ENCODE results near the gene CYSTM1.

The CYSTM1 gene

GRCh38 chr5:140178086-140178410 lies 3.1 kb downstream of the CYSTM1 start:
- H3K4me1 Mint-ChIP-seq = peaks cover 12% of the 10 kb centered on the region
- no peak overlapping the region for H3K4me3 Mint-ChIP-seq
- H3K36me3 Mint-ChIP-seq = peaks cover 4% of the 10 kb centered on the region
- no peak for ATAC-seq (ENCODE audit: low read depth)
- H3K9me3 Mint-ChIP-seq = no peaks in the 10 kb centered on the region
- H3K27ac Mint-ChIP-seq = no peak overlapping the region
- DNase-seq (ENCODE audit: low spot score in 2 of 2) = no peak
- no peaks in the 10 kb centered on the region for H3K27me3 Mint-ChIP-seq

GRCh38 chr5:140178482-140179116 lies 3.6 kb downstream of the CYSTM1 start:
- Mint-ChIP-seq H3K4me3 (no peak overlapping the region), H3K27me3 (no peaks in the 10 kb centered on the region), H3K27ac (no peak overlapping the region), H3K36me3 (peaks cover 1% of the 10 kb centered on the region), H3K4me1 (peaks cover 12% of the 10 kb centered on the region), H3K9me3 (no peaks in the 10 kb centered on the region)
- DNase-seq (ENCODE audit: low spot score in 2 of 2) = no peak
- ATAC-seq (ENCODE audit: low read depth) = no peak

- H3K4me3 Mint-ChIP-seq = no peak overlapping the region
- no peaks in the 10 kb centered on the region for H3K9me3 Mint-ChIP-seq
- no peaks in the 10 kb centered on the region for H3K27me3 Mint-ChIP-seq
- DNase-seq (ENCODE audit: low spot score in 2 of 2) (no peak), ATAC-seq (ENCODE audit: low read depth) (no peak)
- H3K4me1 Mint-ChIP-seq = peaks cover under 1% of the 10 kb centered on the region
- no peaks in the 10 kb centered on the region for H3K36me3 Mint-ChIP-seq
- no peak overlapping the region for H3K27ac Mint-ChIP-seq
These were observed 6.1 kb downstream of the CYSTM1 start for GRCh38 chr5:140181002-140181483.

- H3K27ac Mint-ChIP-seq = no peak overlapping the region
- no peaks in the 10 kb centered on the region for H3K9me3 Mint-ChIP-seq
- H3K4me1 Mint-ChIP-seq = no peaks in the 10 kb centered on the region
- H3K27me3 Mint-ChIP-seq = no peaks in the 10 kb centered on the region
- H3K36me3 Mint-ChIP-seq = no peaks in the 10 kb centered on the region
- no peak for ATAC-seq (ENCODE audit: low read depth)
- DNase-seq (ENCODE audit: low spot score in 2 of 2) = no peak
- no peak overlapping the region for H3K4me3 Mint-ChIP-seq
These were observed 6.5 kb downstream of the CYSTM1 start for GRCh38 chr5:140181525-140181924.

- no peaks in the 10 kb centered on the region for H3K4me1 Mint-ChIP-seq
- no peak overlapping the region for H3K27ac Mint-ChIP-seq
- H3K36me3 Mint-ChIP-seq = no peaks in the 10 kb centered on the region
- no peak overlapping the region for H3K4me3 Mint-ChIP-seq
- DNase-seq (ENCODE audit: low spot score in 2 of 2) (no peak), ATAC-seq (ENCODE audit: low read depth) (no peak)
- no peaks in the 10 kb centered on the region for H3K27me3 Mint-ChIP-seq
- H3K9me3 Mint-ChIP-seq = no peaks in the 10 kb centered on the region
These were observed 7.2 kb downstream of the CYSTM1 start for GRCh38 chr5:140182075-140182711.

- no peak for ATAC-seq (ENCODE audit: low read depth)
- no peaks in the 10 kb centered on the region for H3K4me1 Mint-ChIP-seq
- DNase-seq (ENCODE audit: low spot score in 2 of 2) = no peak
- H3K4me3 Mint-ChIP-seq = no peak overlapping the region
- no peaks in the 10 kb centered on the region for H3K9me3 Mint-ChIP-seq
- H3K27me3 Mint-ChIP-seq = no peaks in the 10 kb centered on the region
- no peaks in the 10 kb centered on the region for H3K36me3 Mint-ChIP-seq
- H3K27ac Mint-ChIP-seq = no peak overlapping the region
These were observed 7.9 kb downstream of the CYSTM1 start for GRCh38 chr5:140182803-140183367.

- Mint-ChIP-seq H3K27me3 (no peaks in the 10 kb centered on the region), H3K27ac (no peak overlapping the region), H3K4me1 (no peaks in the 10 kb centered on the region), H3K36me3 (peaks cover 4% of the 10 kb centered on the region), H3K9me3 (peaks cover 1% of the 10 kb centered on the region), H3K4me3 (no peak overlapping the region)
- DNase-seq (ENCODE audit: low spot score in 2 of 2) = no peak
- ATAC-seq (ENCODE audit: low read depth) = no peak
These were observed 10.4 kb downstream of the CYSTM1 start for GRCh38 chr5:140185409-140185808.

- Mint-ChIP-seq H3K27ac (no peak overlapping the region), H3K27me3 (no peaks in the 10 kb centered on the region), H3K4me1 (no peaks in the 10 kb centered on the region), H3K9me3 (peaks cover 1% of the 10 kb centered on the region), H3K4me3 (no peak overlapping the region), H3K36me3 (peaks cover 4% of the 10 kb centered on the region)
- ATAC-seq (ENCODE audit: low read depth) = no peak
- DNase-seq (ENCODE audit: low spot score in 2 of 2) = no peak
These were observed 11.3 kb downstream of the CYSTM1 start for GRCh38 chr5:140186267-140186671.

GRCh38 chr5:140189253-140189652 lies 14.3 kb downstream of the CYSTM1 start:
- DNase-seq (ENCODE audit: low spot score in 2 of 2) (no peak), ATAC-seq (ENCODE audit: low read depth) (no peak)
- Mint-ChIP-seq H3K27me3 (no peaks in the 10 kb centered on the region), H3K4me3 (no peak overlapping the region), H3K4me1 (no peaks in the 10 kb centered on the region), H3K9me3 (peaks cover 1% of the 10 kb centered on the region), H3K27ac (no peak overlapping the region), H3K36me3 (peaks cover 4% of the 10 kb centered on the region)

GRCh38 chr5:140189977-140190871 lies 15.2 kb downstream of the CYSTM1 start:
- no peaks in the 10 kb centered on the region for H3K4me1 Mint-ChIP-seq
- H3K27ac Mint-ChIP-seq = no peak overlapping the region
- ATAC-seq (ENCODE audit: low read depth) (no peak), DNase-seq (ENCODE audit: low spot score in 2 of 2) (no peak)
- peaks cover 4% of the 10 kb centered on the region for H3K36me3 Mint-ChIP-seq
- peaks cover 1% of the 10 kb centered on the region for H3K9me3 Mint-ChIP-seq
- no peaks in the 10 kb centered on the region for H3K27me3 Mint-ChIP-seq
- no peak overlapping the region for H3K4me3 Mint-ChIP-seq

- ATAC-seq (ENCODE audit: low read depth) (no peak), DNase-seq (ENCODE audit: low spot score in 2 of 2) (no peak)
- H3K9me3 Mint-ChIP-seq = peaks cover 1% of the 10 kb centered on the region
- peak overlapping the region; percentile 26 for H3K27ac Mint-ChIP-seq
- H3K36me3 Mint-ChIP-seq = peaks cover 4% of the 10 kb centered on the region
- no peaks in the 10 kb centered on the region for H3K4me1 Mint-ChIP-seq
- no peaks in the 10 kb centered on the region for H3K27me3 Mint-ChIP-seq
- H3K4me3 Mint-ChIP-seq = no peak overlapping the region
These were observed 15.9 kb downstream of the CYSTM1 start for GRCh38 chr5:140190872-140191218.

GRCh38 chr5:140192715-140193430 lies 17.9 kb downstream of the CYSTM1 start:
- Mint-ChIP-seq H3K9me3 (peaks cover 1% of the 10 kb centered on the region), H3K4me3 (no peak overlapping the region), H3K36me3 (peaks cover 4% of the 10 kb centered on the region), H3K27me3 (no peaks in the 10 kb centered on the region), H3K27ac (no peak overlapping the region), H3K4me1 (no peaks in the 10 kb centered on the region)
- DNase-seq (ENCODE audit: low spot score in 2 of 2) (no peak), ATAC-seq (ENCODE audit: low read depth) (no peak)

- H3K4me1 Mint-ChIP-seq = no peaks in the 10 kb centered on the region
- ATAC-seq (ENCODE audit: low read depth) (no peak), DNase-seq (ENCODE audit: low spot score in 2 of 2) (no peak)
- no peak overlapping the region for H3K4me3 Mint-ChIP-seq
- no peak overlapping the region for H3K27ac Mint-ChIP-seq
- no peaks in the 10 kb centered on the region for H3K9me3 Mint-ChIP-seq
- peaks cover 4% of the 10 kb centered on the region for H3K36me3 Mint-ChIP-seq
- H3K27me3 Mint-ChIP-seq = no peaks in the 10 kb centered on the region
These were observed 19.7 kb downstream of the CYSTM1 start for GRCh38 chr5:140194662-140195061.

Measured in memory B cell (primary cell).